ENCODE results near the gene PODXL. TPM values are rescaled to one million over a fixed set of nuclear protein-coding genes. Genes with fewer than 3 reads are reported as not detected.

Gene PODXL
- total RNA-seq, 1 experiment from 2014 or later, result 37.5 TPM

DNA sequence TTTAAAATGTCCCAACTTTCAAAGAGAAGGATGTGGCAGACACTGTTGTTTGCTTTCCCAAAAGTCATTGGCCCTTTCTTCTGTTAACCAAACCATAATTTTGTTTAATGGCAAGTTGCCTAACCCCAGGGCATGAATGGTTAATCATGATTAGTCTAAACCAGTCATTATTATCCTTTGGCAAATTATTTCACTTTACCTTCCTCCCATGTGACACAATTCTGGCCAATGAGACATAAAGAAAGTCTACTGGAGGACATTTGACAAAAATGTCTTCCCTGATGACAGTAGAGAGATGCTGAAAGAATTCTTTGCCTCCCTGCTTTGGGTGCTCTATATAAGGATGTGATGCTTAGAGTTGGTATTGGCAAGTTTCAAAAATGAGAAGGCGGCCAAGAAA lies 101.9 kb downstream of the PODXL start:
- H3K4me3 ChIP-seq (replicated peaks in 1 of 2; ENCODE audit: low read depth in 1 of 2, low read length in 2 of 2), result no peak overlapping the region
- DNase-seq (ENCODE audit: low read depth, low spot score), result no peak
- H3K79me2 ChIP-seq (ENCODE audit: insufficient read depth, low read length), result 0 out of 2 replicates have a peak, but pooled peaks cover 4% of the 10 kb centered on the region
- no peaks in the 10 kb centered on the region for H4K20me1 ChIP-seq (ENCODE audit: insufficient read depth)
- no TSS peak for BruUV-seq (replicated peaks)
- no peak overlapping the region for H3K9ac ChIP-seq (ENCODE audit: low read length)
- CTCF ChIA-PET, result no interaction called here
- RAD21 ChIA-PET (ENCODE audit: low non-redundant PET in 1 of 2, low total read pairs in 2 of 2, uncharacterized antibody in 2 of 2, unreplicated experiment in 2 of 2), result no interaction called here
- ATAC-seq, result no peak
- POLR2A ChIA-PET, result no interaction called here
- 0 out of 2 replicates have a peak, but pooled peaks cover 3% of the 10 kb centered on the region for H3K9me2 ChIP-seq (ENCODE audit: insufficient read depth)
- H3K36me3 ChIP-seq (ENCODE audit: control insufficient read depth in 1 of 2, insufficient read depth in 2 of 2, low read length in 2 of 2), result no peaks in the 10 kb centered on the region; a peak in 1 of 4 replicates
- peaks cover 7 to 26% of the 10 kb centered on the region in 2 experiments for H3K4me1 ChIP-seq (ENCODE audit: control insufficient read depth in 1 of 2, insufficient read depth in 2 of 2, low read length in 2 of 2)
- peak overlapping the region; percentile 4; the same call in 1 of the 2 replicates for H3K4me2 ChIP-seq (ENCODE audit: low read length)
- no peaks in the 10 kb centered on the region for H3K27me3 ChIP-seq (ENCODE audit: insufficient read depth, low read length)
- no peak overlapping the region for H2AFZ ChIP-seq (ENCODE audit: low read depth, low read length, poor library complexity, severe bottlenecking)
- no peak for TF ChIP-seq EZH2phosphoT487 (IDR thresholded peaks at IDR 0.05; ENCODE audit: borderline replicate concordance)
- no peak for TF ChIP-seq RAD21 (IDR thresholded peaks at IDR 0.05; ENCODE audit: low read depth)
- TF ChIP-seq, protein P1, sequence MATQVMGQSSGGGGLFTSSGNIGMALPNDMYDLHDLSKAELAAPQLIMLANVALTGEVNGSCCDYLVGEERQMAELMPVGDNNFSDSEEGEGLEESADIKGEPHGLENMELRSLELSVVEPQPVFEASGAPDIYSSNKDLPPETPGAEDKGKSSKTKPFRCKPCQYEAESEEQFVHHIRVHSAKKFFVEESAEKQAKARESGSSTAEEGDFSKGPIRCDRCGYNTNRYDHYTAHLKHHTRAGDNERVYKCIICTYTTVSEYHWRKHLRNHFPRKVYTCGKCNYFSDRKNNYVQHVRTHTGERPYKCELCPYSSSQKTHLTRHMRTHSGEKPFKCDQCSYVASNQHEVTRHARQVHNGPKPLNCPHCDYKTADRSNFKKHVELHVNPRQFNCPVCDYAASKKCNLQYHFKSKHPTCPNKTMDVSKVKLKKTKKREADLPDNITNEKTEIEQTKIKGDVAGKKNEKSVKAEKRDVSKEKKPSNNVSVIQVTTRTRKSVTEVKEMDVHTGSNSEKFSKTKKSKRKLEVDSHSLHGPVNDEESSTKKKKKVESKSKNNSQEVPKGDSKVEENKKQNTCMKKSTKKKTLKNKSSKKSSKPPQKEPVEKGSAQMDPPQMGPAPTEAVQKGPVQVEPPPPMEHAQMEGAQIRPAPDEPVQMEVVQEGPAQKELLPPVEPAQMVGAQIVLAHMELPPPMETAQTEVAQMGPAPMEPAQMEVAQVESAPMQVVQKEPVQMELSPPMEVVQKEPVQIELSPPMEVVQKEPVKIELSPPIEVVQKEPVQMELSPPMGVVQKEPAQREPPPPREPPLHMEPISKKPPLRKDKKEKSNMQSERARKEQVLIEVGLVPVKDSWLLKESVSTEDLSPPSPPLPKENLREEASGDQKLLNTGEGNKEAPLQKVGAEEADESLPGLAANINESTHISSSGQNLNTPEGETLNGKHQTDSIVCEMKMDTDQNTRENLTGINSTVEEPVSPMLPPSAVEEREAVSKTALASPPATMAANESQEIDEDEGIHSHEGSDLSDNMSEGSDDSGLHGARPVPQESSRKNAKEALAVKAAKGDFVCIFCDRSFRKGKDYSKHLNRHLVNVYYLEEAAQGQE (IDR thresholded peaks at IDR 0.05; ENCODE audit: low read depth), result no peak
- TF ChIP-seq SIN3A (IDR thresholded peaks at IDR 0.05; ENCODE audit: low read depth), result no peak
- TF ChIP-seq ZFX (IDR thresholded peaks at IDR 0.05), result no peak
- TF ChIP-seq JUND (IDR thresholded peaks at IDR 0.05), result no peak
- TF ChIP-seq, protein P2, sequence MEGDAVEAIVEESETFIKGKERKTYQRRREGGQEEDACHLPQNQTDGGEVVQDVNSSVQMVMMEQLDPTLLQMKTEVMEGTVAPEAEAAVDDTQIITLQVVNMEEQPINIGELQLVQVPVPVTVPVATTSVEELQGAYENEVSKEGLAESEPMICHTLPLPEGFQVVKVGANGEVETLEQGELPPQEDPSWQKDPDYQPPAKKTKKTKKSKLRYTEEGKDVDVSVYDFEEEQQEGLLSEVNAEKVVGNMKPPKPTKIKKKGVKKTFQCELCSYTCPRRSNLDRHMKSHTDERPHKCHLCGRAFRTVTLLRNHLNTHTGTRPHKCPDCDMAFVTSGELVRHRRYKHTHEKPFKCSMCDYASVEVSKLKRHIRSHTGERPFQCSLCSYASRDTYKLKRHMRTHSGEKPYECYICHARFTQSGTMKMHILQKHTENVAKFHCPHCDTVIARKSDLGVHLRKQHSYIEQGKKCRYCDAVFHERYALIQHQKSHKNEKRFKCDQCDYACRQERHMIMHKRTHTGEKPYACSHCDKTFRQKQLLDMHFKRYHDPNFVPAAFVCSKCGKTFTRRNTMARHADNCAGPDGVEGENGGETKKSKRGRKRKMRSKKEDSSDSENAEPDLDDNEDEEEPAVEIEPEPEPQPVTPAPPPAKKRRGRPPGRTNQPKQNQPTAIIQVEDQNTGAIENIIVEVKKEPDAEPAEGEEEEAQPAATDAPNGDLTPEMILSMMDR (IDR thresholded peaks at IDR 0.05 in 2 of 3, conservative IDR thresholded peaks at IDR 0.05 in 1 of 3; ENCODE audit: borderline replicate concordance in 1 of 3, insufficient read depth in 1 of 3, low read depth in 2 of 3, low read length in 2 of 3), result no peak
- no peak for TF ChIP-seq POLR2A (IDR thresholded peaks at IDR 0.05; ENCODE audit: borderline replicate concordance, extremely low read depth, insufficient read depth, insufficient read length)
- TF ChIP-seq CBX3 (IDR thresholded peaks at IDR 0.05; ENCODE audit: low read depth), result no peak
- TF ChIP-seq POLR2AphosphoS5 (IDR thresholded peaks at IDR 0.05; ENCODE audit: low read depth, low read length), result no peak
- TF ChIP-seq EGR1 (IDR thresholded peaks at IDR 0.05; ENCODE audit: low read depth), result no peak
- TF ChIP-seq CEBPB (IDR thresholded peaks at IDR 0.05; ENCODE audit: low read depth), result no peak
- TF ChIP-seq, protein P3, sequence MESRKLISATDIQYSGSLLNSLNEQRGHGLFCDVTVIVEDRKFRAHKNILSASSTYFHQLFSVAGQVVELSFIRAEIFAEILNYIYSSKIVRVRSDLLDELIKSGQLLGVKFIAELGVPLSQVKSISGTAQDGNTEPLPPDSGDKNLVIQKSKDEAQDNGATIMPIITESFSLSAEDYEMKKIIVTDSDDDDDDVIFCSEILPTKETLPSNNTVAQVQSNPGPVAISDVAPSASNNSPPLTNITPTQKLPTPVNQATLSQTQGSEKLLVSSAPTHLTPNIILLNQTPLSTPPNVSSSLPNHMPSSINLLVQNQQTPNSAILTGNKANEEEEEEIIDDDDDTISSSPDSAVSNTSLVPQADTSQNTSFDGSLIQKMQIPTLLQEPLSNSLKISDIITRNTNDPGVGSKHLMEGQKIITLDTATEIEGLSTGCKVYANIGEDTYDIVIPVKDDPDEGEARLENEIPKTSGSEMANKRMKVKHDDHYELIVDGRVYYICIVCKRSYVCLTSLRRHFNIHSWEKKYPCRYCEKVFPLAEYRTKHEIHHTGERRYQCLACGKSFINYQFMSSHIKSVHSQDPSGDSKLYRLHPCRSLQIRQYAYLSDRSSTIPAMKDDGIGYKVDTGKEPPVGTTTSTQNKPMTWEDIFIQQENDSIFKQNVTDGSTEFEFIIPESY (IDR thresholded peaks at IDR 0.05; ENCODE audit: extremely low read depth, insufficient replicate concordance, low read length), result no peak
- no peak for TF ChIP-seq TCF7L2 (IDR thresholded peaks at IDR 0.05; ENCODE audit: borderline replicate concordance, extremely low read depth, insufficient read depth, insufficient read length)
- no peak for TF ChIP-seq FOSL1 (IDR thresholded peaks at IDR 0.05; ENCODE audit: low read depth)
- TF ChIP-seq ZNF274 (IDR thresholded peaks at IDR 0.05; ENCODE audit: low read depth, low read length), result no peak
- TF ChIP-seq, protein P4, sequence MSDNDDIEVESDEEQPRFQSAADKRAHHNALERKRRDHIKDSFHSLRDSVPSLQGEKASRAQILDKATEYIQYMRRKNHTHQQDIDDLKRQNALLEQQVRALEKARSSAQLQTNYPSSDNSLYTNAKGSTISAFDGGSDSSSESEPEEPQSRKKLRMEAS (IDR thresholded peaks at IDR 0.05), result no peak
- TF ChIP-seq EZH2 (IDR thresholded peaks at IDR 0.05), result no peak
- no peak overlapping the region for H3K27ac ChIP-seq (ENCODE audit: low read depth, low read length)
- H3K9me3 ChIP-seq (ENCODE audit: control insufficient read depth in 1 of 2, insufficient read depth in 1 of 2, low read depth in 1 of 2, low read length in 2 of 2), result no peaks in the 10 kb centered on the region
- intact Hi-C loops (cut with micrococcal nuclease), result no loop called here

Data from HCT116 (cell line).